Erythroblast (primary cell): ENCODE results near the gene PROX1.

Experiments used
- GATA1 ChIP-seq: IDR thresholded peaks from 2 replicates; pipeline ENCODE4 v1.6.1; 2011; ENCODE audit warnings: low read depth, mild to moderate bottlenecking, control low read depth, low read length, moderate library complexity
- POLR2A ChIP-seq: IDR thresholded peaks from 2 replicates; pipeline ENCODE4 v1.6.1; 2011; ENCODE audit warnings: mild to moderate bottlenecking, low read length

GRCh38 chr1:214018386-214019268, 30.9 kb downstream of the PROX1 start:
- TF ChIP-seq POLR2A (no peak), GATA1 (no peak)
